ENCODE data around the gene SH3GLB2. TPM values are rescaled to one million over a fixed set of nuclear protein-coding genes. Genes with fewer than 3 reads are reported as not detected.

Gene SH3GLB2
- total RNA-seq, 3 donors from 2014 or later (not counting 1 experiment from before 2014, with no cell fraction given) = 50.3 to 67.1 (median 65.4) TPM

- TF ChIP-seq, protein P1, sequence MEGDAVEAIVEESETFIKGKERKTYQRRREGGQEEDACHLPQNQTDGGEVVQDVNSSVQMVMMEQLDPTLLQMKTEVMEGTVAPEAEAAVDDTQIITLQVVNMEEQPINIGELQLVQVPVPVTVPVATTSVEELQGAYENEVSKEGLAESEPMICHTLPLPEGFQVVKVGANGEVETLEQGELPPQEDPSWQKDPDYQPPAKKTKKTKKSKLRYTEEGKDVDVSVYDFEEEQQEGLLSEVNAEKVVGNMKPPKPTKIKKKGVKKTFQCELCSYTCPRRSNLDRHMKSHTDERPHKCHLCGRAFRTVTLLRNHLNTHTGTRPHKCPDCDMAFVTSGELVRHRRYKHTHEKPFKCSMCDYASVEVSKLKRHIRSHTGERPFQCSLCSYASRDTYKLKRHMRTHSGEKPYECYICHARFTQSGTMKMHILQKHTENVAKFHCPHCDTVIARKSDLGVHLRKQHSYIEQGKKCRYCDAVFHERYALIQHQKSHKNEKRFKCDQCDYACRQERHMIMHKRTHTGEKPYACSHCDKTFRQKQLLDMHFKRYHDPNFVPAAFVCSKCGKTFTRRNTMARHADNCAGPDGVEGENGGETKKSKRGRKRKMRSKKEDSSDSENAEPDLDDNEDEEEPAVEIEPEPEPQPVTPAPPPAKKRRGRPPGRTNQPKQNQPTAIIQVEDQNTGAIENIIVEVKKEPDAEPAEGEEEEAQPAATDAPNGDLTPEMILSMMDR (IDR thresholded peaks at IDR 0.05) = no peak
- no peaks in the 10 kb centered on the region for H3K4me1 ChIP-seq (ENCODE audit: control insufficient read depth, insufficient read depth, low read length)
- Mint-ChIP-seq H3K27ac (no peak overlapping the region), H3K36me3 (no peaks in the 10 kb centered on the region), H3K4me1 (peaks cover 0 to 5% of the 10 kb centered on the region in 2 donors), H3K27me3 (ENCODE audit: low read depth in 2 of 2) (no peaks in the 10 kb centered on the region), H3K9me3 (no peaks in the 10 kb centered on the region), H3K4me3 (no peak overlapping the region)
- no peak overlapping the region for H3K27ac ChIP-seq (ENCODE audit: low read length)
- WGBS (ENCODE audit: insufficient coverage) = 89% methylated on average over 11 of the region's 13 CpGs
- no peaks in the 10 kb centered on the region for H3K27me3 ChIP-seq (ENCODE audit: control insufficient read depth, insufficient read depth, low read length)
- DNase-seq (no peak), ATAC-seq (no peak)
- H3K36me3 ChIP-seq (ENCODE audit: control insufficient read depth, insufficient read depth, low read length) = peaks cover 65% of the 10 kb centered on the region
- H3K9me3 ChIP-seq (ENCODE audit: control insufficient read depth, insufficient read depth, low read length) = no peaks in the 10 kb centered on the region
- no peak overlapping the region for H3K4me3 ChIP-seq (ENCODE audit: low read length)
- intact Hi-C loops (cut with micrococcal nuclease) = no loop called here
Measured at GRCh38 chr9:129008986-129009583, 19.0 kb downstream of the SH3GLB2 start.

DNA sequence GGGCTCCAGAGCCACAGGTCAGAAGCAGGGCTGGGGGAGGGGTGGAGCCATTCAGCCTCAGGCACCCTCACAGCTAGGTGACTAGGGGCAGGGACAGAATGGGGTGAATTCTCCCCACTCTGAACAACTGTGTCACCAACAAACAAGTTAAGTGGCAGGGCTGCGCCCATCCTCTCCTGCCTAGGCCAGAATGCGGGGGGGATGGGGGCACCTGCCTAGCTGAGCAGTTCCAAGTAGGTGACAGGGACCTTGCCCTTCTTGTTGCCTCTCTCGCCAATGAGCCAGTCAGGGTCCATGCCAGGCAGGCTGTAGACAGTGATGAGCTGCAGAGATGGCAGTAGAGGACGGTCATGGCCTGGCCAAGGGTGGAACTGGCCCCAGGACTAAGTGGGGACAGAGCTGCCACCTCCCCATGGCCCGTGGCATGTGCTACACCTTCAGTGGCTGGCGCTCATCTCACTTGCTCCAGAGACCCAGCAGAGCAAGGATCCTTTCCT lies 19.6 kb downstream of the SH3GLB2 start:
- Mint-ChIP-seq H3K4me3 (no peak overlapping the region), H3K27ac (no peak overlapping the region), H3K4me1 (peaks cover 0 to 5% of the 10 kb centered on the region in 2 donors), H3K36me3 (no peaks in the 10 kb centered on the region), H3K27me3 (ENCODE audit: low read depth in 2 of 2) (no peaks in the 10 kb centered on the region), H3K9me3 (no peaks in the 10 kb centered on the region)
- intact Hi-C loops (cut with micrococcal nuclease) = no loop called here
- Histone ChIP-seq H3K9me3 (ENCODE audit: control insufficient read depth, insufficient read depth, low read length) (no peaks in the 10 kb centered on the region), H3K27ac (ENCODE audit: low read length) (no peak overlapping the region), H3K36me3 (ENCODE audit: control insufficient read depth, insufficient read depth, low read length) (peaks cover 60% of the 10 kb centered on the region), H3K4me3 (ENCODE audit: low read length) (no peak overlapping the region), H3K4me1 (ENCODE audit: control insufficient read depth, insufficient read depth, low read length) (no peaks in the 10 kb centered on the region), H3K27me3 (ENCODE audit: control insufficient read depth, insufficient read depth, low read length) (no peaks in the 10 kb centered on the region)
- ATAC-seq (no peak), DNase-seq (no peak)
- TF ChIP-seq, protein P1 (IDR thresholded peaks at IDR 0.05) = no peak
- 96% methylated on average over 6 of the region's 6 CpGs for WGBS (ENCODE audit: insufficient coverage)

DNA sequence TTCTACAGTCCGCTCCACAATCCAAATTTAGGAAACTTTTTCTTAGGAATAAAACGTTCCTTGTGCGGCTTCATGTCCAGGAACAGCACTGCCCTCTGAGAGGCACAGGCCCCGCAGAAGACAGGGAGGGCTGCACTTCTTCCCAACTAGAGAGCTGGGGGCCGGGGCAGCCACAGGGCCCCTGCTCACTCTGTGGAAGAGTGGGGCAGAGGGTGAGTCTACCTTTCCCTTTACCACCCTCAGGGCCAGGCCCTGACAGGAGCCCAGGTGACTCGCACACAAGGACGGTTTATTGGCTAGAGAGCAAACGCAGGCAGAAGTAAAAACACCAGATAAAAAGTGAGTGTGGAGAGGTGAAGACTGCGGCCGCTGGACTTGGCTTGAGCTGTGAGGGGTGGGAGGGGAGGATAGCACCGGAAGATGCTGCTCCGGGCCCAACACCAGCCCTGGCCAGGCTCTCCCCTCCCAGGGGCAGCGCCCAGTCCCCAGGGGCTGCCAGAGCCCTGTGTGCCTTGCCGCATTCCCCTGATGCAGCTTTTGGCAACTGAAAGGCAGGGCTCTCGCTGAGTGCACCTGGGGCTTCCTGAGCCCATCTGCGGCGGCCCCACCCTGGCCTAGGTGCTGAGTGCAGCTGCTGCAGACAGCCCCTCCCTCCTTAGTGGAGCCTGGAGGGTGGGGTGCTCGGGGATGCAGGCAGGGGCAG lies 20.2 kb downstream of the SH3GLB2 start:
- Histone ChIP-seq H3K9me3 (ENCODE audit: control insufficient read depth, insufficient read depth, low read length) (no peaks in the 10 kb centered on the region), H3K4me1 (ENCODE audit: control insufficient read depth, insufficient read depth, low read length) (no peaks in the 10 kb centered on the region), H3K27ac (ENCODE audit: low read length) (no peak overlapping the region), H3K27me3 (ENCODE audit: control insufficient read depth, insufficient read depth, low read length) (no peaks in the 10 kb centered on the region), H3K4me3 (ENCODE audit: low read length) (no peak overlapping the region), H3K36me3 (ENCODE audit: control insufficient read depth, insufficient read depth, low read length) (peaks cover 61% of the 10 kb centered on the region)
- Mint-ChIP-seq H3K4me1 (peaks cover 0 to 5% of the 10 kb centered on the region in 2 donors), H3K9me3 (no peaks in the 10 kb centered on the region), H3K27me3 (ENCODE audit: low read depth in 2 of 2) (no peaks in the 10 kb centered on the region), H3K27ac (peak overlapping the region in 1 of 2 donors; percentile 29), H3K4me3 (no peak overlapping the region), H3K36me3 (no peaks in the 10 kb centered on the region)
- intact Hi-C loops (cut with micrococcal nuclease) = no loop called here
- no peak for ATAC-seq
- TF ChIP-seq, protein P1 (IDR thresholded peaks at IDR 0.05) = no peak
- no peak for DNase-seq
- WGBS (ENCODE audit: insufficient coverage) = 92% methylated on average over 17 of the region's 18 CpGs
